NCI-H1105 (cell line): ENCODE results near the gene MUC20.
"Not testable (repeated sequence)": the region's sequence is repeated elsewhere in the genome, so short reads cannot be mapped to it uniquely, and the experiment has no call there.

Source experiments
- DNase-seq: peaks from one replicate; lab custom pipeline; 2025; lab: John Stamatoyannopoulos, UW

Gene MUC20

GRCh38 chr3:195693428-195694216 lies 27.2 kb upstream of the MUC20 start:
- DNase-seq, result no peak

- DNase-seq, result not testable (repeated sequence)
Observed at GRCh38 chr3:195694217-195695076, 26.3 kb upstream of the MUC20 start.

- DNase-seq, result no peak
Observed at GRCh38 chr3:195696632-195697278, 24.0 kb upstream of the MUC20 start.

GRCh38 chr3:195697582-195698324 lies 23.0 kb upstream of the MUC20 start:
- no peak for DNase-seq

- no peak for DNase-seq
Observed at GRCh38 chr3:195698325-195698646, 22.5 kb upstream of the MUC20 start.

- DNase-seq, result no peak
Observed at GRCh38 chr3:195698647-195699387, 22.0 kb upstream of the MUC20 start.

GRCh38 chr3:195699388-195699771 lies 21.4 kb upstream of the MUC20 start:
- no peak for DNase-seq

- DNase-seq, result no peak
Observed at GRCh38 chr3:195699860-195700259, 20.9 kb upstream of the MUC20 start.

GRCh38 chr3:195700319-195700718 lies 20.5 kb upstream of the MUC20 start:
- DNase-seq, result no peak

- no peak for DNase-seq
Observed at GRCh38 chr3:195701042-195701915, 19.5 kb upstream of the MUC20 start.

- no peak for DNase-seq
Observed at GRCh38 chr3:195703776-195704175, 17.0 kb upstream of the MUC20 start.

GRCh38 chr3:195704433-195704999 lies 16.3 kb upstream of the MUC20 start:
- DNase-seq, result no peak

GRCh38 chr3:195705081-195705991 lies 15.4 kb upstream of the MUC20 start:
- no peak for DNase-seq

- no peak for DNase-seq
Observed at GRCh38 chr3:195708061-195708460, 12.7 kb upstream of the MUC20 start.

- DNase-seq, result no peak
Observed at GRCh38 chr3:195708626-195709481, 11.9 kb upstream of the MUC20 start.

GRCh38 chr3:195709676-195710085 lies 11.1 kb upstream of the MUC20 start:
- no peak for DNase-seq

GRCh38 chr3:195710126-195710905 lies 10.5 kb upstream of the MUC20 start:
- not testable (repeated sequence) for DNase-seq
